GM18511 (cell line): Measurements from ENCODE around the gene STX11.

Experiments
- ATAC-seq: cut with Tn5 transposase; IDR thresholded peaks from one replicate; pipeline ENCODE4 v1.9.1; 2021; ENCODE audit warnings: mild to moderate bottlenecking, moderate library complexity; ENCODE audit not compliant: unreplicated experiment

STX11 gene

DNA sequence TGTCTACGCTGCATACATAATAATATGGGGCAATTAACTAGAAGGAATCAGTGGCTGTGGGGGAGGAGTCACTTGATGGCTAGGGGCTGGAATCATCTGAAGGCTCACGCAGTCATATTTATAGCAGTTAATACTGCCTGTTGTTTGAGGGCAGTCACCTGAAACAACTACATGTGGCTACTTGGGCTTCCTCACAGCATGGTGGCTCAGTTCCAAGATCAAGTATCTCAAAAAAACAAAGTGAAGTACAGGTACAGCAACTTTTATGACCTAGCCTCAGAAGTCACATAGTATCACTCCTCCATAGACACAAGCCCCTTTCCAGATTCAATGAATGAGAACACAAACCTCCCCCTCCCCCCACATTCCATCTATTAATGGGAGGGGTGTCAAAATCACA is 63.7 kb downstream of the STX11 start:
- ATAC-seq = no peak

DNA sequence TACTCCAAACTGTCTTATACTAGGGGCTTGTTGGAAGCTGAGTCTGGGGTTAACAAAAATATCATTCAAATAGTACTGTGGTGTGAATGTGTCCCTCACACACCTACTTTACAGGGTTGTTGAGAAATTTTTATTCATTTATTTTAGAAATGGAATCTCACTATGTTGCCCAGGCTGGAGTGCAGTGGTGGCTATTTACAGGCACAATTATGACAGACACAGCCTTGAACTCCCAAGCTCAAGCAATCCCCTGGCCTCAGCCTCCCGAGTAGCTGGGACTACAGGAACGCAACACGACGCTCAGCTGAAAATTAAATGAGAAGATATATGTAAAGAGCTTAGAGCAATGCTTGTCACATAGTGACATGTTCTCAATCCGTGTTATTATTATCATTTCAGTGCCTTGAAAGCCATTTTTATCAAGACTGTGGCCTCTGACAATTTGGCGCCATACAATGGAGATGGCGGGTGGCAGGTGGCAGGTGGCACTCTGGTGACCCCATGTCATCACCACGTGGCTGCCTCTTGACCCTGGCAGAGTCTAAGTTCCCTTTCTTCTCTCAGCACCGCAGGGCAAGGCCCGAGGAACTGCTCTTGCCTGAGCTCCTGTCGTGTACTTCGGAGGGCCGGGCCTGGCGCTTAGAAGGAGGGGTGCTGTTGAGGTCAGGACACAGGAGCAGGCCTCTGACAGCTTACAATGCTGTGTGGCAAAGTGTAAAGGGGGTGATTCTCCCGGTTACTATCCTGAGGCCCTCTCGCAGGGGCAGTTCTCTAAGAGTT is 64.5 kb downstream of the STX11 start:
- ATAC-seq = no peak

DNA sequence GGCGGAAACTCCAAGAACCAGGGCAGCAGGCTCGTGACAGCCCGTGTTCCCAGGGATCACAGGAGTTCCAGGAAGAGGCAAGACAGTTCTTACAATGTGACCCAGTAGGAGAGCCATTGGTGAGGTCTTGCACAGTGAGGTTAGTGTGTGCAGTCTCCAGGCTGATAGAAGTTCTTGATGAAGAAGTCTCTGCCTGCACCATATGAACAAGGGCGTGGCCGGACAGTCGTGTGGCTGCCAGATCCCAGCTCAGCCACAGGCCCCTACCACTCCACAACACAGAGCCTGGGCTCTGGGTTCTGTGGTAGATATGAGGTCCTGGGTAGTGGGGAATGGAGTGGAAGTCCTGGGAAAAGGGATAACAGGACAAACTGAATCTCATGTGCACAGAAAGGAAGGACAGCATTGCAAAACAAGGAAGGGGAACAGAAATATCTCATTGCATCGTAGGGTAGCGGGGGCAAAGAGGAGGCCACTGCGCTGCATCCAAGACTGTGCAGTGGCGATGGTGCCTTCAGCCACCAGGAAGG is 65.2 kb downstream of the STX11 start:
- ATAC-seq = peak; percentile 22

DNA sequence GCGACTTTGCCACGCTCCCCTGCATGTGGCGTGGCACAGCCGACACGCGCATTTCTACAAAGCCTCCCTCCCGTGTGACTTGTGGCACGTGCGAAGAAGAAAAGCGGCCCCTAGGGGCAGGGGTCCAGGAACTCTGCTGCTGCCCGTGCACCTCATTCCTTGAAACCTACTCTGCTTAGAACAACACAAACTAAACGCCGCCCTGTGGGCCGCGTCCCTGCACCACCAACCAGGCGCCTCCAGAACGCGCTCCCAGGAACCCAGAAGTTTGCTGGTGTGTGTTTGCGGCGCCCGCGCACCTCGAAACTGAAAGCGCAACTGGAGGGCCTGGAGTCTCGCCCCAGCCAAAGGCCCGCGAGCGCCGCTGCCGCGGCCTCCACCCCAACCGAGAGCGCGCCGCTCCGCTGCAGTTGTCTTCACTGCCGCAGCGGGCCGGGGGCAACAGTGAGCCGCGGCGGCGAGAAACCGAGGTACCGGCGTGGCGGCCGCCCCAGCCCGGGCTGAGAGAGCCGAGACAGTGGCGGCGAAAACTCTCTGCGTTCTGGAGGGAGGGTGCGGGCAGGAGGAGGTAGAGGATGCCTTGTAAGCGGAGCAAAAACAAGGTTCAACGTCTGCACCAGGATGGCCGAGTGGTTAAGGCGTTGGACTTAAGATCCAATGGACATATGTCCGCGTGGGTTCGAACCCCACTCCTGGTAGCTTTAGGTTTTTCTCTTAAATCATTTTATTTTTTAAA is 65.8 kb downstream of the STX11 start:
- ATAC-seq = peak; percentile 92

DNA sequence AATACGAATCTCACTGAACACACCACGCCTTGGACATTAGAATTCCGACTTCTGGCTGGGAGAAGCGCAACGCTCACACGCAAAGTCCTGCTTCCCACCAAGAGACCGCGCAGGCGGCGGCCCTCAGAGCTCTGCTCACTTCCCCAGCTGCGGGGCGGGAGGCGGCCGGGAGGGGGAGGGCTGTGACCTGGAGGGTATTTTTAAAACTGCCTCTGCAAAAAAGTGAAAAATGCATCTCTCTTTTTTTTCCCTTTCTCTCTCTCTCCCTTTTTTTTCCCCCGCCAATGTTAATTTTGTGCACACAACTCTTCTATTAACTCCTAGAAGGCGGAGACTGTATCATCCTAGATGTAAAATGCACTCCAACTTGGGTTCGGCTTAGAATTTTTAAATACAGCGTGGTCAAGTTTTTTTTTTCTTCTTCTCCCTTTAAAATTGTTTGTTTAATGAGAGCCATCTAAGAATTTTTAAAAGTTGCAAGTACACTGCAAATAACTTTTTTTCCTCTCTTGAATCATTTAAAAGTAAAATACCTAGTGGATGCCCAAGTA is 66.4 kb downstream of the STX11 start:
- ATAC-seq = peak; percentile 53

DNA sequence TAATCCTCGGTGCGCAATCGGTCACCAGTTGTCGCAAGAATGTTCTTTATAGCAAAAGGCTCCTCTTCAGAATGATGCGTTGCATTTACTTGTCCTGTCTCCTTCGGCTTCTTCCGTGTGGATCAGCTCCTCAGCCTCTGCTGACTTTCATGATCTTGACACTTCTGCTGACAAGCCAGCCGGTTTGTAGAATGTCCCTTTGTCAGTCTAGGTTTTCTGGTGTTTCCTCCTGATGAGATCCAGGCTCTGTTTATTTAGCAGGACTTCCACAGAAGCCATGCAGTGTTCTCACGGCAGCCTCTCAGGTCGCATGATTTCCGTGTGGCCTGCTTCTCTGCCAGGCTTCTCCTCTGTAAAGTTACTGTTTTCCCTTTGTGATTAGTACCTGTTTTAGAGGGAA is 66.9 kb downstream of the STX11 start:
- ATAC-seq = no peak

GRCh38 chr6:144217797-144218196 is 67.5 kb downstream of the STX11 start:
- no peak for ATAC-seq

GRCh38 chr6:144219056-144219685 is 68.9 kb downstream of the STX11 start:
- ATAC-seq = no peak

DNA sequence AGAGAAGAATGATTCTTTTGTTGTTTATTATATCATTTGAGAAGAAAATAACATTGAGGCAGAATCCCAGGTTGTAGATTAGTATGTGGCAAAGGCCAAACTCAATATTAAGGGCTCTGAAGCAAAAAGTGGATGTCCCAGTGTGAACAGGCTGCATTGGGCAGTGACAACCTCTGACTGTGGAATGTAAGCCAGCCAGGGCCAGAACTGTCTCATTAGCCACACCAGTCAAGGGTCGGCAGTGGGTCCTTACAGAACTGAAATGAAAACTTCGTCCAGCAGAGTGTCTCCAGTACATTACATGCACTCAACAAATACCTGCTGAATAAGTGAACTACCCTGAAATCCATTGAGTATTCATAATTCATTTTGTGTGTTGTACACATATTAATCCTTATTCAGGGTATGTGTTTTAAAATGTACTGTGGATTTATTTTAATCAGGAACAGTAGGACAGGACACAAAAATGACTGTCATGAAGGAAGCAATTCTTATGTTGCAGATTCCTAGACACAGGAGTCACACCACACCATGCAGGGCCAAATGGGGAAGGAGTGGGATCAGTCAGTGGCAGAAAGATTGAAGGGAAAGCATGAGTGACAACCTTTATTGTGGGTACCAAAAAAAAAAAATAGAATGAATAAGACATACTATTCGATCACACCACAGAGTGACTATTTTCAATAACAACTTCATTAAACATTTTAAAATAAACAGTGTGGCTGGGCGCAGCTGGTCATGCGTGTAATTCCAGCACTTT is 69.9 kb downstream of the STX11 start:
- no peak for ATAC-seq

DNA sequence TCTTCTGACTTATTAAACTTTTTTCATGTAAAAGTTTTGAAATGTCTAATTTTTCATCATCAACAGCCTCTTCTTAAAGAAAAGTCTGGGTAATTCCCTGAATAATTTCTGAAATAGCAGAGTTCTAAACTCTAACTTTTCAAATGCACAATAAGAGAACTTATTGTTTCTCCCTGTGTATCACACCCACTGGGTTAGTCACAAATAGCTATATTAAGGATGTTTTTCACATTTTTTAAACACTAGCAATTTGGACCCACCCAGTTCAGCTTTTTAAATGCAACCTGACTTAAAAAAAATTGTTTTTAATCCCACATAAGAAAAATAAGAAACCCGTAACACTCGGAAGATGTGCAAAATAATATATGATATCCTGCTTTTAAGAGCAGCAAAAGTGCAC is 73.4 kb downstream of the STX11 start:
- no peak for ATAC-seq

DNA sequence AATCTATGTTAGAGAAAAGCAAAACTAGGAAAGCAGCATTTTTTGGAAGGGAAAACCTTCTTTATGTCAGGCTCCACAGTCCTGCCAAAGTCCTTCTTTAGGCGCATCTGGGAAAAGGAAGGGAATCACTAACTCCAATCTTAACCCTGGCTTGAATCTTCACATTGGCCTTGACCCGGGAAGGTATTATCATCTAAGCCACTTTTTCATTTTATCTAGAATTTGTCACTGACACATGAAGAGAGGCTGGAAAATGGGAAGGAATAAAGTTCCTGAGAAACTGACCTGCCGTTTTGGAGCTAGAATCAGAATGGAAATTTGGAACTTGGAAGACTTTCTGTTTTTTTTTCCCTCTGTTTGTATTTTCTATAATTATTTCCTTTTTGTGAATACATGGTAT is 81.4 kb downstream of the STX11 start:
- no peak for ATAC-seq

DNA sequence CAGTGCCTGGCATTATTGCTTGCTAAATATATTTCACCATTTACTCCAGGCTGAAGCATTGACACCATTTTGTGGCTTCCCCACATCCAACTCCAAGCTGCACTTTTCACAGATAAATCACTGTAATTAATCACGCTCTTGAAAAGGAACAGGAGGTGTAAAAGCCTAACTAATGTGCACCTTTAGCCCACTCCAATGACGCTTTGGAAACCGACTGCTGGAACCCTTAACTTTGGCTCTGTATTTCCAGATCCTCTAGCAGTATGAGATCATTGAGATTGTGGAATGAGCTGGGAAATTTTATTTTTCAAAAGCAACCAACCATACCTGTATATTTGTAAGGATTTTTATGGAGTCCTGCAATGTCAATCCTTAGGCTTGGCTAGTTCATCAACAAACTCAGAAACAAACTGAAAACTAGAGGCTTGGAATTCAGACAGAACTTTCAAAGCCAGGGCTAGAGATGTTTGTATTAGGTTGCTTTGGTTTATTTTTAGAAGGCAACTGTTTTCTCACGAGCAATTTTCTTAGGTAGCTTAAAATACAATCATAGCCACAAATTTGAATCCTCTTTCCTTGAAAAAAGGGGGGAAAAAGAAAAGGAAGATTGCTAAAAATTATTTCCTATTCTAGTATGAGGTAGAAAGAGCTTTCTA is 82.0 kb downstream of the STX11 start:
- no peak for ATAC-seq

DNA sequence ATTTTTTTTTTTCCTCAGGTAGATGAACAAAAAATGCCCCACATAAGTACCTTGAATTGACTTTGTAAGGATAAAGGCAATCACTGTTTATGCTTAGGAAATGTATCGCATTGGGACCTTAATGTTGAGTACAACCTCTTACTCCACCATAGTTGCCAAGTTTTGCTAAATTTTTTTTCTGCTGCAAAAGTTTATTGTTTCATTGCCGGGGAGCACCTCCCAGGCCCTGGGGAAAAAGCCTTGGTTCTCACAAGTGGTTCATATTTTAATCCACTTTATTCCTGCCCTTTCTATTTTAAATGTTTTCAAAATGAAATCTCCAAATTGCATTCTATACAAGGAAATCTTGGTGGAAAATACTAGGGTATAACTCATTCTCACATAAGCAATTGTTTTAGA is 82.5 kb downstream of the STX11 start:
- ATAC-seq = no peak

DNA sequence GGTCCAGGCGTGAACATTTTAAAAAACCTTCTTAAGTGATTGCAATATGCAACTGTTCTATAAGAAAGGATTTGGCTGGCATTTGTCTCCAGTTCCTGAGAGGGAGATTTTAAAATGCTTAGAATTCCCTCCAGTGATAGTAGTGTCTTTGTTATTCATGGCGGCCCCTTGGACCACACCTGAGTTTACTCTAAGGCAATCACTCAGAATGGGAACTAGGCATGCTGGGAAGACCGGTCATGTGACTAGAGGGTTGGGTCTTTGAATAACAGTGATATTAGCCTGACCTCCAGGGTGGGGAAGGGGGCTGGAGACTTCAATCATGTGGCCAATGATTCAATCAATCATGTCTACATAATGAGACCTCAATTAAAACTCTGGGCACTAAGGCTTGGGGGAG is 84.1 kb downstream of the STX11 start:
- ATAC-seq = no peak

DNA sequence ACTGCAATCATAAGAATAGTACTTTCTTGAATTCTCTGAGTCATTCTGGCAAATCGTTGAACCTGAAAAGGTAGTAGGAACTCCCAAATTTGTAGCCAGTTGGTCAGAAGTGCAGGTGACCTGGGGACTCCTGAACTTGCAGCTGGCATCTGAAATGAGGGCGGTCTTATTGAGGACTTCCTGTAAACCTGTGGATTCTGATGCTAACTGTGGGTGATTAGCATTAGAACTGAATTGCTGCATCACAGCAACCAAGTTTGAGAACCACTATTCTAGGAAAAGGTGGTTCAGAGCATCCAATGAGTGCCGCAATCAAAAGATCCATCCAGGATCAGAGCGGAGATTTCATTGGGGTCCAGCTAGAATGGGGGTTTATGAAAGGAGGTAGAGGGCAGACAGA is 84.6 kb downstream of the STX11 start:
- ATAC-seq = no peak
